A549 treated with CpdA at 1 μM for 4 hours (cell line): Measurements from ENCODE around the gene GFI1. TPM values are rescaled to one million over a fixed set of nuclear protein-coding genes. Genes with fewer than 3 reads are reported as not detected.

Experiments used
- total RNA-seq: library from RNA; stranded (reverse); fragments of 200-300 nt; extraction: Qiagen RNA extraction; gene quantifications from 5 replicates; pipeline ENCODE4 v1.2.3, GENCODE V29; 2022; ENCODE audit warnings: low read depth

Gene GFI1
- total RNA-seq: 0.15 to 0.26 TPM (median 0.20 TPM) in 4 of 5 replicates, not detected in the other

GRCh38 chr1:92486251-92487077, at the start of gene GFI1:
Gene GFI1 (minus strand): TSS chr1:92486925. CDS start chr1:92483487, 3,438 bp downstream.

Other genes starting within 250 kb of the GFI1 start
- gene GLMN, start 187.9 kb downstream of the GFI1 start, total RNA-seq: 6.6 to 8.0 TPM (median 7.1 TPM) in 5 replicates
- gene RPAP2, start 187.9 kb downstream of the GFI1 start, total RNA-seq: 10.9 to 12.3 TPM (median 11.1 TPM) in 5 replicates